ENCODE data around the gene ZNF526. TPM values are rescaled to one million over a fixed set of nuclear protein-coding genes. Genes with fewer than 3 reads are reported as not detected.

ZNF526 gene
- 8.8 TPM for total RNA-seq
- 1 to 10 TPM; 4.0 to 7.7 (median 5.3) TPM for polyA plus RNA-seq

GRCh38 chr19:42219812-42220750, at the start of gene ZNF526:
Gene ZNF526, plus strand, starts transcription at chr19:42220312. Its CDS starts 4,092 bp downstream, at chr19:42224404.
- peak; percentile 82 to 83 for ATAC-seq (ENCODE audit: low read depth in 2 of 2)
- Mint-ChIP-seq H3K27ac (peak within 1 kb of the TSS; percentile 97 to 99 (median 98)), H3K9me3 (peaks cover 0 to 2% (median 0%) of the 10 kb centered on the region in 7 donors), H3K4me1 (peaks cover 13 to 64% (median 46%) of the 10 kb centered on the region in 4 donors), H3K27me3 (peaks cover 7% of the 10 kb centered on the region), H3K4me3 (peak within 1 kb of the TSS; percentile 94 to 100 (median 98)), H3K36me3 (peaks cover 19% of the 10 kb centered on the region)
- Histone ChIP-seq H3K27me3 (ENCODE audit: control insufficient read depth, insufficient read depth, low read length) (no peaks in the 10 kb centered on the region), H3K27ac (ENCODE audit: insufficient read depth, low read length, poor library complexity, severe bottlenecking) (peak within 1 kb of the TSS; percentile 97), H3K4me1 (ENCODE audit: control insufficient read depth, insufficient read depth, low read length, poor library complexity, severe bottlenecking) (peaks cover 58% of the 10 kb centered on the region), H3K9me3 (ENCODE audit: control insufficient read depth in 2 of 2, low read length in 2 of 2) (no peaks in the 10 kb centered on the region), H3K36me3 (ENCODE audit: control insufficient read depth, insufficient read depth, low read length) (peaks cover 21% of the 10 kb centered on the region), H3K4me3 (ENCODE audit: low read depth, low read length) (peak within 1 kb of the TSS; percentile 76)
- DNase-seq = peak; percentile 97 to 98 (median 98)

GRCh38 chr19:42170715-42171114, 49.4 kb upstream of the ZNF526 start:
- Histone ChIP-seq H3K27me3 (ENCODE audit: control insufficient read depth, insufficient read depth, low read length) (peaks cover 6% of the 10 kb centered on the region), H3K9me3 (ENCODE audit: control insufficient read depth in 2 of 2, low read length in 2 of 2) (no peaks in the 10 kb centered on the region), H3K4me3 (ENCODE audit: low read depth, low read length) (no peak overlapping the region), H3K36me3 (ENCODE audit: control insufficient read depth, insufficient read depth, low read length) (no peaks in the 10 kb centered on the region), H3K4me1 (ENCODE audit: control insufficient read depth, insufficient read depth, low read length, poor library complexity, severe bottlenecking) (peaks cover 5% of the 10 kb centered on the region), H3K27ac (ENCODE audit: insufficient read depth, low read length, poor library complexity, severe bottlenecking) (no peak overlapping the region)
- no peaks in the 10 kb centered on the region for H3K9me3 Mint-ChIP-seq
- H3K4me3 Mint-ChIP-seq = peak overlapping the region in 1 of 4 donors; percentile 5
- H3K4me1 Mint-ChIP-seq = peaks cover 0 to 9% (median under 1%) of the 10 kb centered on the region in 4 donors
- DNase-seq (no peak), ATAC-seq (ENCODE audit: low read depth in 2 of 2) (no peak)
- peaks cover 8% of the 10 kb centered on the region for H3K27me3 Mint-ChIP-seq
- peaks cover 4% of the 10 kb centered on the region for H3K36me3 Mint-ChIP-seq
- H3K27ac Mint-ChIP-seq = no peak overlapping the region

- no peaks in the 10 kb centered on the region for H3K9me3 ChIP-seq (ENCODE audit: control insufficient read depth in 2 of 2, low read length in 2 of 2)
- no peak overlapping the region for H3K4me3 Mint-ChIP-seq
- peaks cover 4 to 17% (median 7%) of the 10 kb centered on the region in 4 donors for H3K4me1 Mint-ChIP-seq
- H3K36me3 Mint-ChIP-seq = peaks cover 4% of the 10 kb centered on the region
- H3K27ac ChIP-seq (ENCODE audit: insufficient read depth, low read length, poor library complexity, severe bottlenecking) = no peak overlapping the region
- H3K4me1 ChIP-seq (ENCODE audit: control insufficient read depth, insufficient read depth, low read length, poor library complexity, severe bottlenecking) = peaks cover 17% of the 10 kb centered on the region
- H3K27me3 Mint-ChIP-seq = peaks cover 17% of the 10 kb centered on the region
- no peak overlapping the region for H3K27ac Mint-ChIP-seq
- no peak overlapping the region for H3K4me3 ChIP-seq (ENCODE audit: low read depth, low read length)
- H3K36me3 ChIP-seq (ENCODE audit: control insufficient read depth, insufficient read depth, low read length) = no peaks in the 10 kb centered on the region
- no peak for DNase-seq
- no peak for ATAC-seq (ENCODE audit: low read depth in 2 of 2)
- H3K27me3 ChIP-seq (ENCODE audit: control insufficient read depth, insufficient read depth, low read length) = peaks cover 6% of the 10 kb centered on the region
- peaks cover 0 to 1% (median 0%) of the 10 kb centered on the region in 7 donors for H3K9me3 Mint-ChIP-seq
These were observed 47.9 kb upstream of the ZNF526 start for GRCh38 chr19:42172261-42172660.

GRCh38 chr19:42173695-42174094, 46.4 kb upstream of the ZNF526 start:
- Mint-ChIP-seq H3K4me3 (peak overlapping the region in 2 of 4 donors; percentile 43 to 62), H3K36me3 (peaks cover 4% of the 10 kb centered on the region), H3K27me3 (peaks cover 17% of the 10 kb centered on the region), H3K27ac (no peak overlapping the region), H3K9me3 (peaks cover 0 to 1% (median 0%) of the 10 kb centered on the region in 7 donors), H3K4me1 (peaks cover 4 to 17% (median 7%) of the 10 kb centered on the region in 4 donors)
- no peaks in the 10 kb centered on the region for H3K36me3 ChIP-seq (ENCODE audit: control insufficient read depth, insufficient read depth, low read length)
- no peak for DNase-seq
- no peaks in the 10 kb centered on the region for H3K9me3 ChIP-seq (ENCODE audit: control insufficient read depth in 2 of 2, low read length in 2 of 2)
- H3K27ac ChIP-seq (ENCODE audit: insufficient read depth, low read length, poor library complexity, severe bottlenecking) = no peak overlapping the region
- peaks cover 23% of the 10 kb centered on the region for H3K4me1 ChIP-seq (ENCODE audit: control insufficient read depth, insufficient read depth, low read length, poor library complexity, severe bottlenecking)
- H3K4me3 ChIP-seq (ENCODE audit: low read depth, low read length) = no peak overlapping the region
- ATAC-seq (ENCODE audit: low read depth in 2 of 2) = no peak
- H3K27me3 ChIP-seq (ENCODE audit: control insufficient read depth, insufficient read depth, low read length) = peaks cover 18% of the 10 kb centered on the region

- H3K27ac ChIP-seq (ENCODE audit: insufficient read depth, low read length, poor library complexity, severe bottlenecking) = no peak overlapping the region
- Mint-ChIP-seq H3K9me3 (peaks cover 0 to 1% (median 0%) of the 10 kb centered on the region in 7 donors), H3K27ac (no peak overlapping the region), H3K4me1 (peaks cover 4 to 17% (median 7%) of the 10 kb centered on the region in 4 donors), H3K4me3 (peak overlapping the region; percentile 6 to 68 (median 42)), H3K36me3 (peaks cover 4% of the 10 kb centered on the region), H3K27me3 (peaks cover 17% of the 10 kb centered on the region)
- no peaks in the 10 kb centered on the region for H3K9me3 ChIP-seq (ENCODE audit: control insufficient read depth in 2 of 2, low read length in 2 of 2)
- H3K36me3 ChIP-seq (ENCODE audit: control insufficient read depth, insufficient read depth, low read length) = no peaks in the 10 kb centered on the region
- peaks cover 23% of the 10 kb centered on the region for H3K4me1 ChIP-seq (ENCODE audit: control insufficient read depth, insufficient read depth, low read length, poor library complexity, severe bottlenecking)
- DNase-seq = no peak
- no peak for ATAC-seq (ENCODE audit: low read depth in 2 of 2)
- peaks cover 21% of the 10 kb centered on the region for H3K27me3 ChIP-seq (ENCODE audit: control insufficient read depth, insufficient read depth, low read length)
- no peak overlapping the region for H3K4me3 ChIP-seq (ENCODE audit: low read depth, low read length)
These were observed 45.9 kb upstream of the ZNF526 start for GRCh38 chr19:42174188-42174587.

GRCh38 chr19:42174958-42175734, 45.0 kb upstream of the ZNF526 start:
- peak overlapping the region; percentile 62 to 87 (median 87) for H3K4me3 Mint-ChIP-seq
- H3K4me1 Mint-ChIP-seq = peaks cover 4 to 24% (median 7%) of the 10 kb centered on the region in 4 donors
- H3K36me3 Mint-ChIP-seq = peaks cover 4% of the 10 kb centered on the region
- no peaks in the 10 kb centered on the region for H3K9me3 ChIP-seq (ENCODE audit: control insufficient read depth in 2 of 2, low read length in 2 of 2)
- peaks cover 23% of the 10 kb centered on the region for H3K4me1 ChIP-seq (ENCODE audit: control insufficient read depth, insufficient read depth, low read length, poor library complexity, severe bottlenecking)
- DNase-seq (no peak), ATAC-seq (ENCODE audit: low read depth in 2 of 2) (no peak)
- H3K27me3 ChIP-seq (ENCODE audit: control insufficient read depth, insufficient read depth, low read length) = peaks cover 24% of the 10 kb centered on the region
- H3K27ac ChIP-seq (ENCODE audit: insufficient read depth, low read length, poor library complexity, severe bottlenecking) = no peak overlapping the region
- H3K27me3 Mint-ChIP-seq = peaks cover 21% of the 10 kb centered on the region
- peaks cover 0 to 1% (median 0%) of the 10 kb centered on the region in 7 donors for H3K9me3 Mint-ChIP-seq
- peak overlapping the region in 1 of 3 donors; percentile 24 for H3K27ac Mint-ChIP-seq
- H3K36me3 ChIP-seq (ENCODE audit: control insufficient read depth, insufficient read depth, low read length) = no peaks in the 10 kb centered on the region
- H3K4me3 ChIP-seq (ENCODE audit: low read depth, low read length) = no peak overlapping the region

GRCh38 chr19:42175952-42176648, 44.0 kb upstream of the ZNF526 start:
- Mint-ChIP-seq H3K36me3 (peaks cover 2% of the 10 kb centered on the region), H3K27ac (peak overlapping the region in 2 of 3 donors; percentile 7 to 24), H3K4me3 (peak overlapping the region; percentile 62 to 94 (median 87)), H3K4me1 (peaks cover 4 to 25% (median 7%) of the 10 kb centered on the region in 4 donors), H3K9me3 (peaks cover 0 to 1% (median 0%) of the 10 kb centered on the region in 7 donors), H3K27me3 (peaks cover 21% of the 10 kb centered on the region)
- no peaks in the 10 kb centered on the region for H3K36me3 ChIP-seq (ENCODE audit: control insufficient read depth, insufficient read depth, low read length)
- peaks cover 24% of the 10 kb centered on the region for H3K27me3 ChIP-seq (ENCODE audit: control insufficient read depth, insufficient read depth, low read length)
- ATAC-seq (ENCODE audit: low read depth in 2 of 2) (no peak), DNase-seq (peak in 1 of 3 donors; percentile 24)
- no peaks in the 10 kb centered on the region for H3K9me3 ChIP-seq (ENCODE audit: control insufficient read depth in 2 of 2, low read length in 2 of 2)
- peak overlapping the region; percentile 48 for H3K4me3 ChIP-seq (ENCODE audit: low read depth, low read length)
- peaks cover 23% of the 10 kb centered on the region for H3K4me1 ChIP-seq (ENCODE audit: control insufficient read depth, insufficient read depth, low read length, poor library complexity, severe bottlenecking)
- no peak overlapping the region for H3K27ac ChIP-seq (ENCODE audit: insufficient read depth, low read length, poor library complexity, severe bottlenecking)

Data from CD4-positive, CD25-positive, alpha-beta regulatory T cell (primary cell).